NCI-H345 treated with DMSO at 0.1 percent for 48 hours (cell line): ENCODE results near the gene SIK3.
"Not testable (repeated sequence)": the region's sequence is repeated elsewhere in the genome, so short reads cannot be mapped to it uniquely, and the experiment has no call there.

Source experiments
- DNase-seq: peaks from one replicate; lab custom pipeline; 2025; ENCODE audit not compliant: unreplicated experiment; lab: John Stamatoyannopoulos, UW

The SIK3 gene

GRCh38 chr11:116843661-116844060 lies 254.6 kb downstream of the SIK3 start:
- no peak for DNase-seq

DNA sequence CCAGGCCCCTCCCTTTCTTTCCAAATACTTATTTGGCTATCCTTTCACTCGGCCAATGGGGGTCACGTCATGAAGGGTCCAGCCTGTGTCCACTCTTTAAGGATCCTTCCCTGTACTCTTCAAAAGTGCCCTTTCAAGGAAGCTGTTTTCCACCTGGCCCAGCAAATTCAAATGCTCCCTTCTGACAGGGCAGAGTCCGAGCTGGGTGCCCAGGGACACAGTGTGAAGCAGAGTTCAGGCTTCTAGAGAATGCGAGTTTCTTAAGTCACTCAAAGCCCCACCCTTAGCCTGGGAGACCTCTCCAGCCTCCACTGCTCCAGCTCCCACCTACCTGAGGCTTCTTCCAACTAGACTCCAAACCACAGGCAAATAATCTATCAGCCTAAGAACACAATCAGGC lies 255.3 kb downstream of the SIK3 start:
- DNase-seq = no peak

- DNase-seq = no peak
These were observed 256.1 kb downstream of the SIK3 start for GRCh38 chr11:116842117-116842516.

DNA sequence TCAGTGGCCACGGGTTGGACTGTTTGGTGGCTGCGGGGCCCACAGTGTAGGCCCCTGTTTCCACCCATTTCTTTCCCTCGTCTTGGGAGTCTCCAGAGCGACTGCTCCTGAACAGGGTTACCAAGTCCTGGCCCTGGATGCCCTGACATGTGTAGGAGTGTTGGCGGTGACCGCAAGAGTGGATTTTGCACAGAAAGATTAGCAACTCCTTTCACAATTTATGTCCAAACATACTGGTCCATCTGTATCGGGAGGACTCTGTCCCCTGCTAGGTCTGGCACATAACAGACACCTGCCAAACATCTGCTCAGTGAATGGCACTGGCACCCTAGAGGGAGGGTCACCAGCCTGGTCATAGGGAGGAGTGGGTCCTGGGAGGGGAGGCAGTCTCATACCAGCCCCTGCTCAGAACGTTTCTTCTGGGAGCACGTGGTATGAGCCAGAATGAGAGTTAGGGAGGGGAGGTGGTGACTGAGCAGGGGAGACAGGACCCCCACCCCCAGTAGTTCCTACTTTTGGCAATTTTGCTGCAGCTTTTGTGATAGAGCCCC lies 257.4 kb downstream of the SIK3 start:
- DNase-seq = no peak

GRCh38 chr11:116840224-116840745 lies 257.9 kb downstream of the SIK3 start:
- DNase-seq = no peak

DNA sequence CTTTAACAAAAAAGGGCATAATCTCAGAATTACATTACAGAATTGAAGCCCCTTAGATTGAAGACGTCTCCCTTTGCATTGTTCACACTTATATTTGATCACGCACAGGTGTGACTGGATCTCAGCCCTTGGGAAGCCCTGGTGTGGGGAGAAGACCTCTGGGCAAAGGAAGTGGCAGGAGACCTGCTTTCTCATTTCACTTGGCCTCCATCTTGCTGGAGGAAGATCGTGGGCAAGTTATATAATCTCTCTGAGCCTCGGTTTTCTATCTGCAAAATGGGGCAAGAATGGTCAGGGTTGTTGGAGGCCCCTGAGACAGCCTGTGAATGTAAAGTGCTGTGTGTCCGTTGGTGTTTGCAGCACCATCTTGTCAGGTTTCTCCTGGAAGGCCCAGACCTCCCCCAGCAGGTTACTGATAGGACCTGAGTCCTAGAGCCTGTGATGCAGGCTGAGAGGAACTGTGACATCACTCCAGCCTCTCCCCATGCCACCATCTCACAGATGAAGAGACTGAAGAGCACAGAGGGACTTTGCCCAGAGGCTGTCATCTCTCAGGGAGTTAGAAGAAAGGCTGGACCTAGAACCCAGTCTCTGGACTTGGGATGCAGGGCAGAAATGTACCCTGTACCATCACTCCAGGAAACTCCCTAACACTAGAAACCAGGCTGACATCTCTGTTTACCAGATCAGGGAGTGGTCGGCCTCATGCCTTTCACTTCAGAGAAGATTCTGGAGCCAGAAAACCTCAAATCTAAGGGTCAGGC lies 259.7 kb downstream of the SIK3 start:
- DNase-seq = no peak

GRCh38 chr11:116837231-116838091 lies 260.8 kb downstream of the SIK3 start, which contains the start of gene APOA1:
TSS of gene APOA1 (minus strand) at chr11:116837622. CDS start at chr11:116837387, 235 bp downstream.
- DNase-seq = no peak

GRCh38 chr11:116836632-116836991 lies 261.6 kb downstream of the SIK3 start:
- no peak for DNase-seq

- DNase-seq = peak; percentile 74
These were observed 262.2 kb downstream of the SIK3 start for GRCh38 chr11:116835791-116836631.

GRCh38 chr11:116835042-116835772 lies 263.0 kb downstream of the SIK3 start:
- no peak for DNase-seq

- DNase-seq = not testable (repeated sequence)
These were observed 263.6 kb downstream of the SIK3 start for GRCh38 chr11:116834535-116835041.

DNA sequence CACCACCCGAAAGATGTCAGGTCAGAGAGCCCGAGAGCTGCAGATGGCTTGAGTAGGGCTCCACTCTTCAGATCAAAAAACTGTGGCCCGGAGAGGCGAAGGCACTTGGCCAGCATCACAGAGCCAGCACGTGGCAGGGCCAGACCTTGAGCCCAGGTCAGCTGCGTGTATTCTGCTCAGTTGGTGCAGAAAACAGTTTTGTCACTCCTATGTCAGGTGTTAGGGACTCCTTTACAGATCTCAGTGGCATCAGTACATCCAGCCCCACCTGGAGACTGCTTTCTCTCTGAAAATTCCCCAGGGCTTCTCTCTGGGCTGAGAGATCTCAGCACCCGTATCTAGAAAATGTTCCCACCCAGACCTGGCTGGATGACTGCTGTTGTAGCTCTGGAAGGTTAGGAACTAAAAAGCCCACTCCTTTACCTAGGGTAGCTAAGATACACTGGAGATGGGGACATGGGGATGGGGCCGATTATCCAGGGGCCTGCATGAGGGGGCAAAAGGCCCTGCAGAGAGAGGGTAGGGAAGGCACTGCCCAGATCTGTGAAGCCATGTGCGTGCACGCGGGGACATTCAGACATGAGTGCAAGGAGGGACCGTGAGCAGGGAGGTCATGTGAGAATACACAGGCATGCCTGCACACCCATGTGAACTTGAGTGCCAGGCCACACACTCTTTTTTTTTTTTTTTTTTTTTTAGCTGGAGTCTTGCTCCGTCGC lies 264.3 kb downstream of the SIK3 start:
- no peak for DNase-seq

DNA sequence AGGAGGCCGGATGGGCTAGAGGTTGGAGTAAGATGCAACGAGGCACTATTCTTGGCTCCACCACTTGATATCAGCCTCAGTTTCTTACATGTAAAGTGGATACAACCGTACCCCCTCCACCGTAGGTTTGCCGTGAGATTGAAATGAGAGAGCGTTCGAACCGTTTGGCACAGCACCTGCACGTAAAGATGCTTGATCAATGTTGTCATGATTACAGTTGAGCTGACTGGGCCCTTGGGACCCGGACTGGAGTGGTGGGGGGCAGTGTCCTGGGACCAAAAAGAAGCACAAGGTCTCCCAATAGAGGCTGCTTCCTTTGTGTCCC lies 264.8 kb downstream of the SIK3 start:
- no peak for DNase-seq

DNA sequence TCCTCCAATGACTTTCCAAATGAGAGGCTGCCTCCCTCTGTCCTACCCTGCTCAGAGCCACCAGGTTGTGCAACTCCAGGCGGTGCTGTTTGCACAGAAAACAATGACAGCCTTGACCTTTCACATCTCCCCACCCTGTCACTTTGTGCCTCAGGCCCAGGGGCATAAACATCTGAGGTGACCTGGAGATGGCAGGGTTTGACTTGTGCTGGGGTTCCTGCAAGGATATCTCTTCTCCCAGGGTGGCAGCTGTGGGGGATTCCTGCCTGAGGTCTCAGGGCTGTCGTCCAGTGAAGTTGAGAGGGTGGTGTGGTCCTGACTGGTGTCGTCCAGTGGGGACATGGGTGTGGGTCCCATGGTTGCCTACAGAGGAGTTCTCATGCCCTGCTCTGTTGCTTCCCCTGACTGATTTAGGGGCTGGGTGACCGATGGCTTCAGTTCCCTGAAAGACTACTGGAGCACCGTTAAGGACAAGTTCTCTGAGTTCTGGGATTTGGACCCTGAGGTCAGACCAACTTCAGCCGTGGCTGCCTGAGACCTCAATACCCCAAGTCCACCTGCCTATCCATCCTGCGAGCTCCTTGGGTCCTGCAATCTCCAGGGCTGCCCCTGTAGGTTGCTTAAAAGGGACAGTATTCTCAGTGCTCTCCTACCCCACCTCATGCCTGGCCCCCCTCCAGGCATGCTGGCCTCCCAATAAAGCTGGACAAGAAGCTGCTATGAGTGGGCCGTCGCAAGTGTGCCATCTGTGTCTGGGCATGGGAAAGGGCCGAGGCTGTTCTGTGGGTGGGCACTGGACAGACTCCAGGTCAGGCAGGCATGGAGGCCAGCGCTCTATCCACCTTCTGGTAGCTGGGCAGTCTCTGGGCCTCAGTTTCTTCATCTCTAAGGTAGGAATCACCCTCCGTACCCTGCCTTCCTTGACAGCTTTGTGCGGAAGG lies 265.6 kb downstream of the SIK3 start:
- DNase-seq = no peak

DNA sequence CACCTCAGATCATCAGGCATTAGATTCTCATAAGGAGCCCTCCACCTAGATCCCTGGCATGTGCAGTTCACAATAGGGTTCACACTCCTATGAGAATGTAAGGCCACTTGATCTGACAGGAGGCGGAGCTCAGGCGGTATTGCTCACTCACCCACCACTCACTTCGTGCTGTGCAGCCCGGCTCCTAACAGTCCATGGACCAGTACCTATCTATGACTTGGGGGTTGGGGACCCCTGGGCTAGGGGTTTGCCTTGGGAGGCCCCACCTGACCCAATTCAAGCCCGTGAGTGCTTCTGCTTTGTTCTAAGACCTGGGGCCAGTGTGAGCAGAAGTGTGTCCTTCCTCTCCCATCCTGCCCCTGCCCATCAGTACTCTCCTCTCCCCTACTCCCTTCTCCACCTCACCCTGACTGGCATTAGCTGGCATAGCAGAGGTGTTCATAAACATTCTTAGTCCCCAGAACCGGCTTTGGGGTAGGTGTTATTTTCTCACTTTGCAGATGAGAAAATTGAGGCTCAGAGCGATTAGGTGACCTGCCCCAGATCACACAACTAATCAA lies 266.4 kb downstream of the SIK3 start:
- no peak for DNase-seq

- DNase-seq = no peak
These were observed 267.9 kb downstream of the SIK3 start for GRCh38 chr11:116830184-116830912.

GRCh38 chr11:116829525-116830183 lies 268.6 kb downstream of the SIK3 start, which contains the start of gene APOC3:
TSS of gene APOC3 (plus strand) at chr11:116829907. CDS start at chr11:116830583, 676 bp downstream.
- no peak for DNase-seq
